K562 (cell line): ENCODE measurements around the gene DTX1. TPM values are rescaled to one million over a fixed set of nuclear protein-coding genes. Genes with fewer than 3 reads are reported as not detected.

Source experiments
- ATAC-seq: fragments of 200-7000 bp; cut with Tn5 transposase; 3 replicates; pipeline ENCODE4 v1.9.1; 2020; ENCODE audit warnings: moderate library complexity
- BruUV-seq: library from RNA; stranded (reverse); fragments of 400-500 nt; replicated peaks from 2 replicates; lab custom pipeline; 2021; lab: Mats Ljungman, UMichigan
- CTCF ChIA-PET: fragments of 300-600 bp; formaldehyde crosslinking; extraction: SDS; loops from one replicate; lab custom pipeline; 2021; ENCODE audit warnings: low intra/inter-chr PET ratio; lab: Yijun Ruan, JAX
- POLR2A ChIA-PET: fragments of 300-600, 350-650 bp; sonication (Branson Sonifier 250); formaldehyde crosslinking; extraction: SDS; loops from one replicate; lab custom pipeline; 2021; ENCODE audit warnings: antibody characterized with exemption, inconsistent platforms; lab: Yijun Ruan, JAX
- DNase-seq, 4 experiments: peaks; one replicate each; pipeline versions ENCODE4 v3.0.0 to v3.0.0-alpha.2; 2011 to 2018; ENCODE audit warnings: low spot score in 3 of 4, mixed read lengths in 3 of 4; ENCODE audit errors: extremely low read depth in 1 of 4
- FAIRE-seq: peaks from 2 replicates; lab custom pipeline; 2011; peaks lifted over from hg19 to GRCh38; lab: Jason Lieb, UNC
- H2AFZ ChIP-seq: 2 replicates; pipeline ENCODE4 v1.6.0; 2011; ENCODE audit warnings: low read depth, low read length, control low read depth, inconsistent platforms
- H3K27ac ChIP-seq: fragments of 200-600 bp; 3 replicates; pipeline ENCODE4 v1.8.0; 2011; ENCODE audit warnings: low read depth, mild to moderate bottlenecking, control low read depth, inconsistent platforms, low read length, moderate library complexity, mixed read lengths; ENCODE audit errors: extremely low read depth
- H3K27me3 ChIP-seq, 2 experiments: fragments of 300-600 bp in 1 of 2; 2 replicates in 1 of 2; 3 replicates in 1 of 2; pipeline versions ENCODE4 v1.6.0 to v1.8.0; 2011; ENCODE audit warnings: inconsistent platforms in 2 of 2, low read length in 2 of 2, mild to moderate bottlenecking in 1 of 2, mixed read lengths in 1 of 2, moderate library complexity in 1 of 2; ENCODE audit not compliant: control insufficient read depth in 2 of 2, insufficient read depth in 2 of 2
- H3K36me3 ChIP-seq: fragments of 300-600 bp; 3 replicates; pipeline ENCODE4 v1.8.0; 2011; ENCODE audit warnings: mild to moderate bottlenecking, low read length, inconsistent platforms; ENCODE audit not compliant: control insufficient read depth, insufficient read depth
- H3K4me1 ChIP-seq, 2 experiments: fragments of 200-600 bp in 1 of 2; replicated peaks in 1 of 2; 2 replicates in 1 of 2; 3 replicates in 1 of 2; pipeline versions ENCODE4 v1.5.1 to v1.8.0; 2011; ENCODE audit warnings: inconsistent platforms in 2 of 2, low read length in 2 of 2, mild to moderate bottlenecking in 1 of 2, mixed read lengths in 1 of 2, moderate library complexity in 1 of 2; ENCODE audit not compliant: control insufficient read depth in 2 of 2, insufficient read depth in 2 of 2
- H3K4me2 ChIP-seq: 2 replicates; pipeline ENCODE4 v1.6.1; 2011; ENCODE audit warnings: low read length, control low read depth, inconsistent platforms, mixed read lengths; ENCODE audit not compliant: insufficient read depth
- H3K4me3 ChIP-seq: fragments of 200-600 bp; sonication (generic), shearing (Covaris generic); 2 replicates; pipeline ENCODE4 v1.5.1; 2016; ENCODE audit warnings: control low read depth, inconsistent platforms
- H3K79me2 ChIP-seq: fragments of 200-600 bp; 3 replicates; pipeline ENCODE4 v1.8.0; 2011; ENCODE audit warnings: low read length, inconsistent platforms; ENCODE audit not compliant: control insufficient read depth, insufficient read depth
- H3K9ac ChIP-seq, 2 experiments: 2 replicates each; pipeline versions ENCODE4 v1.6.0 to v1.6.1; 2011; ENCODE audit warnings: low read depth in 2 of 2, low read length in 2 of 2, control low read depth in 1 of 2, inconsistent platforms in 1 of 2, mild to moderate bottlenecking in 1 of 2, mixed read lengths in 1 of 2; ENCODE audit not compliant: insufficient read depth in 1 of 2
- H3K9me1 ChIP-seq: one replicate; pipeline ENCODE4 v1.6.0; 2011; ENCODE audit warnings: inconsistent platforms, mild to moderate bottlenecking, low read length, moderate library complexity; ENCODE audit not compliant: control insufficient read depth, insufficient read depth
- H3K9me3 ChIP-seq: replicated peaks from 2 replicates; pipeline ENCODE4 v1.5.1; 2011; ENCODE audit warnings: low read depth, low read length, inconsistent platforms; ENCODE audit not compliant: control insufficient read depth, insufficient read depth
- H4K20me1 ChIP-seq: replicated peaks from 2 replicates; pipeline ENCODE4 v1.6.1; 2011; ENCODE audit warnings: low read length, inconsistent platforms, mixed read lengths; ENCODE audit not compliant: control insufficient read depth, insufficient read depth
- ILF3 ChIP-seq: fragments of 450-650 bp; IDR thresholded peaks from 2 replicates; pipeline ENCODE4 v1.6.1; 2018; ENCODE audit warnings: antibody characterized with exemption, mild to moderate bottlenecking, moderate library complexity, borderline replicate concordance
- PHF20 ChIP-seq: fragments of 450-650 bp; IDR thresholded peaks from 2 replicates; pipeline ENCODE4 v1.6.1; 2018; ENCODE audit not compliant: partially characterized antibody
- TCF7 ChIP-seq: sonication (generic); IDR thresholded peaks from 2 replicates; pipeline ENCODE4 v1.6.1; 2016; ENCODE audit warnings: antibody characterized with exemption, borderline replicate concordance
- WGBS: fragments of 100-300 bp; shearing (Covaris generic); methylation state at CpG from one replicate; pipeline ENCODE4 v1.1.6; 2016; ENCODE audit warnings: low coverage, mixed read lengths; ENCODE audit not compliant: insufficient coverage; ENCODE audit errors: missing lambda C conversion rate; 5-methylcytosine and 5-hydroxymethylcytosine counted together
- in situ Hi-C: fragments of 300-500 bp; cut with MboI; formaldehyde crosslinking; loops from 4 replicates; pipeline ENCODE4 v1.15.0; 2018; ENCODE audit warnings: inconsistent platforms, mixed read lengths
- intact Hi-C: fragments of 100-400 bp; cut with micrococcal nuclease; formaldehyde crosslinking; loops from 2 replicates; pipeline ENCODE4 v1.14.2; 2022
- polyA plus RNA-seq, 8 experiments: library from polyadenylated mRNA; depleted of rRNA in 4 of 8; stranded (reverse) in 5 of 8; unstranded in 3 of 8; fragments of >200 nt; fragmentation: Nextera tagmentation in 2 of 8; fragmentation: Illumina TruSeq in 1 of 8; extraction: Ambion mirVana in 2 of 8; extraction: Trizol in 1 of 8; gene quantifications; 2 replicates each; pipeline versions ENCODE4 v1.2.1 to v1.2.3, GENCODE V29; 2011 to 2014; ENCODE audit warnings: inconsistent platforms in 1 of 8, missing spikeins in 1 of 8
- total RNA-seq, 7 experiments: library from RNA; depleted of rRNA in 6 of 7; stranded (reverse); fragments of >200 nt in 6 of 7; fragmentation: Illumina TruSeq in 2 of 7; extraction: Trizol in 2 of 7; gene quantifications; 2 replicates each; pipeline versions ENCODE4 v1.2.1 to v1.2.3, GENCODE V29; 2011 to 2021; ENCODE audit warnings: low replicate concordance in 1 of 7
- TF ChIP-seq, protein P1 (sequence below): sonication (generic); formaldehyde crosslinking; IDR thresholded peaks from 2 replicates; pipeline ENCODE4 v1.8.0; 2023; ENCODE audit warnings: missing genetic modification reagents, mild to moderate bottlenecking, borderline replicate concordance
- TF ChIP-seq, protein P2 (sequence below): fragments of 450-650 bp; IDR thresholded peaks from 2 replicates; pipeline ENCODE4 v1.6.1; 2016; ENCODE audit warnings: low read depth
- TF ChIP-seq, protein P3 (sequence below): fragments of 250-450 bp; sonication (Bioruptor Pico); IDR thresholded peaks from 2 replicates; pipeline ENCODE4 v1.9.0; 2021; ENCODE audit warnings: mild to moderate bottlenecking
- TF ChIP-seq, protein P4 (sequence below): sonication (generic); IDR thresholded peaks from 2 replicates; pipeline ENCODE4 v1.6.1; 2016

DTX1 gene
- total and polyA plus RNA-seq, 9 of the 15 experiments (the other 6 are each of a cell fraction or from before 2014, with no cell fraction given): not detected

DNA sequence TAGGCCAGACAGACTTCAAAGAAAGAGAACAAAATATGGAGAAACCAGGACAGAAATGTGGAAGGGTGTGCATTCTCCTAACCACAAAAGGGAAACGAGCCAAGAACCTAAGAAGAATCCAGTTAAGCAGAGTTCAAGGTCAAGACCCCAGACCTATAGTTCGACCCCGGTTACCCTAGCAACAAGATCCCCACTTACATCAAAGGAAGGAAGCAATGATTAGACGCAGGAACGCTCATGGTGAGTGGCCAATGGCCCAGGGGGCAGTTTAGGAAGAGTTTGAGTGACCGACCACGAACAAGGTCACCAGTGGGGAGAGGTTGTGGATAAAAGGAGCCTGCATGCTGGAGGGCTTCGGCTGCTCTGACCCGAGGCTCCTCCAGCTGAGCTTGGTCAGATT lies 42.0 kb upstream of the DTX1 start:
- CTCF ChIA-PET: no interaction called here
- no peak overlapping the region for H2AFZ ChIP-seq
- WGBS: 0% methylated on average over 9 of the region's 9 CpGs
- FAIRE-seq (no peak), ATAC-seq (no peak), DNase-seq (no peak)
- in situ Hi-C loops: no loop called here
- no peak overlapping the region for H3K9ac ChIP-seq
- POLR2A ChIA-PET: no interaction called here
- H3K9me1 ChIP-seq: no peaks in the 10 kb centered on the region
- H3K9me3 ChIP-seq: no peaks in the 10 kb centered on the region
- intact Hi-C loops: no loop called here
- H3K27ac ChIP-seq: no peak overlapping the region
- H3K79me2 ChIP-seq: no peaks in the 10 kb centered on the region
- no peaks in the 10 kb centered on the region; the same call in 1 of the 2 replicates for H4K20me1 ChIP-seq
- H3K4me1 ChIP-seq: no peaks in the 10 kb centered on the region
- H3K4me2 ChIP-seq: no peak overlapping the region
- H3K36me3 ChIP-seq: no peaks in the 10 kb centered on the region
- BruUV-seq: no TSS peak
- peaks cover 3 to 35% of the 10 kb centered on the region in 2 experiments; a peak in 3 of 5 replicates for H3K27me3 ChIP-seq
- H3K4me3 ChIP-seq: no peak overlapping the region
- TF ChIP-seq ILF3 (no peak), TCF7 (no peak), PHF20 (no peak)
- TF ChIP-seq, protein P1, sequence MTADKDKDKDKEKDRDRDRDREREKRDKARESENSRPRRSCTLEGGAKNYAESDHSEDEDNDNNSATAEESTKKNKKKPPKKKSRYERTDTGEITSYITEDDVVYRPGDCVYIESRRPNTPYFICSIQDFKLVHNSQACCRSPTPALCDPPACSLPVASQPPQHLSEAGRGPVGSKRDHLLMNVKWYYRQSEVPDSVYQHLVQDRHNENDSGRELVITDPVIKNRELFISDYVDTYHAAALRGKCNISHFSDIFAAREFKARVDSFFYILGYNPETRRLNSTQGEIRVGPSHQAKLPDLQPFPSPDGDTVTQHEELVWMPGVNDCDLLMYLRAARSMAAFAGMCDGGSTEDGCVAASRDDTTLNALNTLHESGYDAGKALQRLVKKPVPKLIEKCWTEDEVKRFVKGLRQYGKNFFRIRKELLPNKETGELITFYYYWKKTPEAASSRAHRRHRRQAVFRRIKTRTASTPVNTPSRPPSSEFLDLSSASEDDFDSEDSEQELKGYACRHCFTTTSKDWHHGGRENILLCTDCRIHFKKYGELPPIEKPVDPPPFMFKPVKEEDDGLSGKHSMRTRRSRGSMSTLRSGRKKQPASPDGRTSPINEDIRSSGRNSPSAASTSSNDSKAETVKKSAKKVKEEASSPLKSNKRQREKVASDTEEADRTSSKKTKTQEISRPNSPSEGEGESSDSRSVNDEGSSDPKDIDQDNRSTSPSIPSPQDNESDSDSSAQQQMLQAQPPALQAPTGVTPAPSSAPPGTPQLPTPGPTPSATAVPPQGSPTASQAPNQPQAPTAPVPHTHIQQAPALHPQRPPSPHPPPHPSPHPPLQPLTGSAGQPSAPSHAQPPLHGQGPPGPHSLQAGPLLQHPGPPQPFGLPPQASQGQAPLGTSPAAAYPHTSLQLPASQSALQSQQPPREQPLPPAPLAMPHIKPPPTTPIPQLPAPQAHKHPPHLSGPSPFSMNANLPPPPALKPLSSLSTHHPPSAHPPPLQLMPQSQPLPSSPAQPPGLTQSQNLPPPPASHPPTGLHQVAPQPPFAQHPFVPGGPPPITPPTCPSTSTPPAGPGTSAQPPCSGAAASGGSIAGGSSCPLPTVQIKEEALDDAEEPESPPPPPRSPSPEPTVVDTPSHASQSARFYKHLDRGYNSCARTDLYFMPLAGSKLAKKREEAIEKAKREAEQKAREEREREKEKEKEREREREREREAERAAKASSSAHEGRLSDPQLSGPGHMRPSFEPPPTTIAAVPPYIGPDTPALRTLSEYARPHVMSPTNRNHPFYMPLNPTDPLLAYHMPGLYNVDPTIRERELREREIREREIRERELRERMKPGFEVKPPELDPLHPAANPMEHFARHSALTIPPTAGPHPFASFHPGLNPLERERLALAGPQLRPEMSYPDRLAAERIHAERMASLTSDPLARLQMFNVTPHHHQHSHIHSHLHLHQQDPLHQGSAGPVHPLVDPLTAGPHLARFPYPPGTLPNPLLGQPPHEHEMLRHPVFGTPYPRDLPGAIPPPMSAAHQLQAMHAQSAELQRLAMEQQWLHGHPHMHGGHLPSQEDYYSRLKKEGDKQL (CRISPR knock-in tag): no peak
- TF ChIP-seq, protein P2, sequence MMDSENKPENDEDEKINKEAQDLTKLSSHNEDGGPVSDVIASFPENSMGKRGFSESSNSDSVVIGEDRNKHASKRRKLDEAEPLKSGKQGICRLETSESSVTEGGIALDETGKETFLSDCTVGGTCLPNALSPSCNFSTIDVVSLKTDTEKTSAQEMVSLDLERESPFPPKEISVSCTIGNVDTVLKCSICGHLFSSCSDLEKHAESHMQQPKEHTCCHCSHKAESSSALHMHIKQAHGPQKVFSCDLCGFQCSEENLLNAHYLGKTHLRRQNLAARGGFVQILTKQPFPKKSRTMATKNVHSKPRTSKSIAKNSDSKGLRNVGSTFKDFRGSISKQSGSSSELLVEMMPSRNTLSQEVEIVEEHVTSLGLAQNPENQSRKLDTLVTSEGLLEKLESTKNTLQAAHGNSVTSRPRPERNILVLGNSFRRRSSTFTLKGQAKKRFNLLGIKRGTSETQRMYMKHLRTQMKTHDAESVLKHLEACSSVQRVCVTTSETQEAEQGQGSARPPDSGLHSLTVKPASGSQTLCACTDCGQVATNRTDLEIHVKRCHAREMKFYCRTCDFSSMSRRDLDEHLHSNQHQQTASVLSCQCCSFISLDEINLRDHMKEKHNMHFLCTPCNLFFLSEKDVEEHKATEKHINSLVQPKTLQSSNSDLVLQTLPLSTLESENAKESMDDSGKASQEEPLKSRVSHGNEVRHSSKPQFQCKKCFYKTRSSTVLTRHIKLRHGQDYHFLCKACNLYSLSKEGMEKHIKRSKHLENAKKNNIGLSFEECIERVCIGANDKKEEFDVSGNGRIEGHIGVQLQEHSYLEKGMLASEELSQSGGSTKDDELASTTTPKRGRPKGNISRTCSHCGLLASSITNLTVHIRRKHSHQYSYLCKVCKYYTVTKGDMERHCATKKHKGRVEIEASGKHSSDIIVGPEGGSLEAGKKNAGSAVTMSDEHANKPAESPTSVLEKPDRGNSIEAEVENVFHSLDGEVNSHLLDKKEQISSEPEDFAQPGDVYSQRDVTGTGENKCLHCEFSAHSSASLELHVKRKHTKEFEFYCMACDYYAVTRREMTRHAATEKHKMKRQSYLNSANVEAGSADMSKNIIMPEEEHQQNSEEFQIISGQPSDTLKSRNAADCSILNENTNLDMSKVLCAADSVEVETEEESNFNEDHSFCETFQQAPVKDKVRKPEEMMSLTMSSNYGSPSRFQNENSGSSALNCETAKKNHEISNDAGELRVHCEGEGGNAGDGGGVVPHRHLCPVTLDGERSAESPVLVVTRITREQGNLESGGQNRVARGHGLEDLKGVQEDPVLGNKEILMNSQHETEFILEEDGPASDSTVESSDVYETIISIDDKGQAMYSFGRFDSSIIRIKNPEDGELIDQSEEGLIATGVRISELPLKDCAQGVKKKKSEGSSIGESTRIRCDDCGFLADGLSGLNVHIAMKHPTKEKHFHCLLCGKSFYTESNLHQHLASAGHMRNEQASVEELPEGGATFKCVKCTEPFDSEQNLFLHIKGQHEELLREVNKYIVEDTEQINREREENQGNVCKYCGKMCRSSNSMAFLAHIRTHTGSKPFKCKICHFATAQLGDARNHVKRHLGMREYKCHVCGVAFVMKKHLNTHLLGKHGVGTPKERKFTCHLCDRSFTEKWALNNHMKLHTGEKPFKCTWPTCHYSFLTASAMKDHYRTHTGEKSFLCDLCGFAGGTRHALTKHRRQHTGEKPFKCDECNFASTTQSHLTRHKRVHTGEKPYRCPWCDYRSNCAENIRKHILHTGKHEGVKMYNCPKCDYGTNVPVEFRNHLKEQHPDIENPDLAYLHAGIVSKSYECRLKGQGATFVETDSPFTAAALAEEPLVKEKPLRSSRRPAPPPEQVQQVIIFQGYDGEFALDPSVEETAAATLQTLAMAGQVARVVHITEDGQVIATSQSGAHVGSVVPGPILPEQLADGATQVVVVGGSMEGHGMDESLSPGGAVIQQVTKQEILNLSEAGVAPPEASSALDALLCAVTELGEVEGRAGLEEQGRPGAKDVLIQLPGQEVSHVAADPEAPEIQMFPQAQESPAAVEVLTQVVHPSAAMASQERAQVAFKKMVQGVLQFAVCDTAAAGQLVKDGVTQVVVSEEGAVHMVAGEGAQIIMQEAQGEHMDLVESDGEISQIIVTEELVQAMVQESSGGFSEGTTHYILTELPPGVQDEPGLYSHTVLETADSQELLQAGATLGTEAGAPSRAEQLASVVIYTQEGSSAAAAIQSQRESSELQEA: no peak
- TF ChIP-seq, protein P3, sequence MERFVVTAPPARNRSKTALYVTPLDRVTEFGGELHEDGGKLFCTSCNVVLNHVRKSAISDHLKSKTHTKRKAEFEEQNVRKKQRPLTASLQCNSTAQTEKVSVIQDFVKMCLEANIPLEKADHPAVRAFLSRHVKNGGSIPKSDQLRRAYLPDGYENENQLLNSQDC (CRISPR knock-in tag): no peak
- TF ChIP-seq, protein P4, sequence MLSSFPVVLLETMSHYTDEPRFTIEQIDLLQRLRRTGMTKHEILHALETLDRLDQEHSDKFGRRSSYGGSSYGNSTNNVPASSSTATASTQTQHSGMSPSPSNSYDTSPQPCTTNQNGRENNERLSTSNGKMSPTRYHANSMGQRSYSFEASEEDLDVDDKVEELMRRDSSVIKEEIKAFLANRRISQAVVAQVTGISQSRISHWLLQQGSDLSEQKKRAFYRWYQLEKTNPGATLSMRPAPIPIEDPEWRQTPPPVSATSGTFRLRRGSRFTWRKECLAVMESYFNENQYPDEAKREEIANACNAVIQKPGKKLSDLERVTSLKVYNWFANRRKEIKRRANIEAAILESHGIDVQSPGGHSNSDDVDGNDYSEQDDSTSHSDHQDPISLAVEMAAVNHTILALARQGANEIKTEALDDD: no peak
